HG03575 (cell line): ENCODE results near the gene GJB4.
"Not testable (repeated sequence)": the region's sequence is repeated elsewhere in the genome, so short reads cannot be mapped to it uniquely, and the experiment has no call there.

ENCODE experiments used
- ATAC-seq: cut with Tn5 transposase; IDR thresholded peaks from one replicate; pipeline ENCODE4 v1.9.1; 2021; ENCODE audit not compliant: unreplicated experiment, insufficient number of reproducible peaks, low FRiP score; ENCODE audit errors: extremely low read depth

GJB4 gene

DNA sequence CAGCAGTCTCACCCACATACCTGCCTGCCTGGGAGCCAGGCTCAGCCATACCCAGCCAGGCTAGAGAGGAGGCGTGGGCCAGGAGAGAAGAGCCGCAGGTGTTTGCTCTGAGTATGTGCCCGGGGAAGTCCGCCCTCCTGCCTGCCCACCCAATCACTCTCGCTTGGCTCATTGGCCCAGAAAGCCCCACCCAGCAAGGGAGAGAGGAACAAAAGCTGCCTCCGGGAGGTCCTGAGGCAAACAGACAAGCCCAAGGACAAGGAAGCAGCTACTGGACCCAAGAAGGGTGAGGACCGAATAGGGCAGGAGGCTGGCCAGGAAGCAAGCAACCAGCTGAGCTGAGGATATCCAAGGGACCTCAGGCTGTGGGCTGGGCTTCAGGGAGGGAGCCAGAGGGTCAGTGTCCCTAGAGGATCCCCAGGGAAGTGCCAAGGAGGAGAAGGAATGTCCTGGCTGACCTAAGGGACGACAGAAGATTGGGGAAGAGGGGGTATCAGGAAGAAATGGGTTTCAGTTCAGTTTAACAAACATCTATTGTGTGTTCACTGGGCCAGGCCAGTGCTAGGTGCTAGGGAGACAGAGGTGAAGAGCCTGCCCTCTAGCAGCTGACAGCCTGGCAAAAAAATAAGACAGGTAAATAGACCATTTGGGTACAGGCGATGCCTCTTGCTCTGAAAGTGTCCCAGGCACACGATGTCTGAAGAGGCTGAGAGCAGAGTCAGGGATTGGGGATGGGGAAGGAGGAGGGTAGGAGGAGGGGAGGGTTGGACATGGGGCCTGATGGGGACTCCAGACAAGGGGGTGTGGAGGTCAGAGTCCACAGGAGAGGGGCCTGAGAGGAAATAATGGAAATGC lies at the start of gene GJB4:
Gene GJB4 (plus strand): TSS at position 238 of the 855 bp plus-strand sequence. CDS start 1,515 bp downstream, outside the sequence.
- no peak for ATAC-seq

DNA sequence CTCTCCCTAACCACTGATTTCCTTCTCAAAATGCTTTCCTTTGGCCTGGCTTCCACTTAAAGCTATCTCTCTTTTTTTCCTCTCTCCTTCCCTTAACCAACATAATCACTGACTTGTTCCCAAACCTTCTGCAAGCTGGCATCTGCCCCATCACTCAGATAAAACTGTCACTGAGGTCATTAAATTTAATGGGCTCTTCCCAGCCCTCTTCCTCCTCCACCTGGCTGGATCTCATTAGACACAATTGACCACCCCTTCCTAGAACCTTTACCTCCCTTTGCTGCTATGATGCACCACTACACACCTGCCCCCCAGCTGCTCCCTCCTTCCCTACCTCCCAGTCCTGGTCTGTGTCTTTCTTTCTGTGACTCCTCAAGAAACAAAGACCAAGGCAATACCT lies 48.7 kb upstream of the GJB4 start:
- ATAC-seq: no peak

DNA sequence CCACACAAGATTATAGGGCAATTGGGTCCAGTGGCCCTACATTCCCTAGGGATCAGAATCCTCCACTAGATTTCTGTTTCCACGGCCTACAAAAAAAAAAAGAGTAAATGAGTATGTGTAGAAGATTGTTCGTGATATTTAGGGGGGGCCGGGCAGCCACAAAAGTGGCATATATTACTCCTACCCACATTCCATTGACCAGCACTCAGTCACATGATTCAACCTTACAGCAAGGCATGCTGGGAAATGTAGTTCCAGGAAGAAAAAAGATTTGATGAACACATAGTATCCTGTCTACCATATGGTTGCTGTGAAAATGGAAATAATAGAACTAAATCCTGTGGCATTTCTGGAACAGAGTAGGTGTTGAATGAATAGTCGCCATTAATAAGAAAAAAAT lies 48.1 kb upstream of the GJB4 start:
- no peak for ATAC-seq

DNA sequence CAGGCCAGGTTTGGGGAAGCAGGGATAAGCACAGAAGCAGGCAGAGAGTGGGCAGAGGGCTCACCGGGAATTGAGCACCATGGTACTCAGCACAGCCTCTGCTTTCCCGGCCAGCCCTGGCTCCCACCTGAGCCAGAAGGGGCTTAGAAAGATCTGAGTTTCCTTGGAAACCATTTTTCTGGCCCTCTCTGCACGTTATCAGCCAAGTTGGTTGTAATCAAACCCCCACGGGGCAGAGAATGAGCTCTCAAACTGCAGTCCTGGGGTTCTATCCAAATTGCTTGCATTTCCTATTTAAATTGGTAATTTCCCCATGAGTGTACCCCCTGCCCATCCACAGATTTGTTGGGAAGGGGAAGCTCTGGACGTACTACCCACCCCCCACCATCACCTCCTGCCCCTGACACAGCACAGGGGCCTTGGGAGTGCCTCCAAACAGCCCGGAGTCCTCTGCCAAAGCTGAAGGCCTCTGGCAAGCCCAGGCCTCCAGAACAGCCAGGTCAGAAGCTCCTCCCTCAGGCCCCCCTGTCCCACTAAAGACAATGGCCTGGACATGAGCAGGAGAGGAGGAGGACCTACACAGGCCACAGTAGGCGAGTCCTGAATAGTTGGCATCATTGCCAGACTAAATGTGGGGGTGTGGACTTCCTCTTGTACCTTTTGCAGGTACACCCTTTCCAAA lies 47.4 kb upstream of the GJB4 start:
- no peak for ATAC-seq

DNA sequence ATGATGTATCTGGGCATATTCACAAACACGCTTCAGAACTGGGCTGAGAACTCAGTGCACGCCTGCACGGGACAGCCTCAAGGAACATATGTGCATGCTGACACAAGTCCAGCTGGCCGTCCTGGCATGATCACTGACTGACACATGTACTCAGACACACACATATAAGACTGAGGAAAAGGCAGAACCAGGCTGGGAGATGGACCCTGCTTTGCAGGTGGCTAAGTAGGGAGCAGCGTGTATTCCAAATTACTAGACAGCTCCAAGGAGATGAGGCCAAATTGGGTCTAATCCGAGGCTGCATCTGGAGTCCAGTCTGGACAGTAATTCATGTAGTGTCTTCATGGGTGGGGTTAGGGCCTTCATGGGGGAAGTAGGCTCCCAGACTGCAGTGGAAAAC lies 46.1 kb upstream of the GJB4 start:
- no peak for ATAC-seq

DNA sequence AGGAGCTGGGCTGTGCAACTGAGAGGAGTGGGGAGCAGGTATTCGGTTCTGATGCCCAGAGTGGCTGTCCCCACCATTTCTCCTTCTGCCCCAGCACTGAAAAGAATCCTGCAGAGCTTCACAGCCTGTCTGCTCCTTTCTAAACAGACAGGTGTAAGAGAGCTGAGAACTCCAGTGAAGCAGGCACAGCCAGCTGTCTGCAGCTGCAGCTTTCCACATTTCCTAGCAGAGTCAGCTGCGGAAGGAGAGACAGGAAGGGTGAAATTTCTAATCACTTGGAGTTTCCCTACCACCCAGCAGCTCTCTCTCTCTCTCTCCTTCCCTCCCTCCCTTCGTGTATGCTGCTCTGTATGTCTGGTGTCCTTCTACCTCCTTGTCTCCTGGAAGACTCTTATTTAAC lies 45.2 kb upstream of the GJB4 start:
- ATAC-seq: no peak

DNA sequence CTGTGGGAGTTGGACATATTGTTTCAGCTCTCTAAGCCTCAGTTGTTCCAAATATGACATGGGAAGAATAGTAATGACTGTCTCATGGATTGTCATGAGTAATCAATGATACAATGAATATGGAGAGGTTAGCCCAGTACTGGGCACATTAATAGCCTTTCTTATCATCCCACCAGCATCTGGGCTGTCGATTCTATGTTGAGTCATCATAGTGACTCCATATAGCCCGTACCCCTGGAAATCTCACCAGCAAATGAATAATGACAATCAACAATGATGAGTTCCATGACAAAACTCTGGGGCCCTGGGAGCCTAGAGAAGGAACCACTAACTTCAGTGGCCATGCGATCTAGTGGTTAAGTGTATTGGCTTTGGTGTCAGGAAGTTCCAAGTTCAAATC lies 44.4 kb upstream of the GJB4 start:
- ATAC-seq: no peak

DNA sequence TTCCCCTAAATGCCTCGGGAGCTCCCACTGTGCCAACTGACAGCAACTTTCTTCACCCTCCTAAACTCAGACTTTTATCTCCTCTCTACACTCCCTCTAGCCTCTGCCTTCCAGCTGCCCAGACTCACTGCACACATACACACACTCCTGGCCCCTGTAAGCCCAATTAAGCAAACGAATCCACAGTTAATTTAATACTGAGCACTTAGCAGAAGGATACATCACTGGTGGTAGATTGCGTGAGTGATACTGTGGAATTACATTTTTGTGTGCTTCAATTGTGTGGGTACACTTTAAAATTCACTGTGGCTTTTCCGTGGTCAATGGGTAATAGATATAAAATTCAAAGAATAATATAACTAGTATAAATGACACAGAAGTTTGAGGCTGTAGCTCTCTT lies 38.3 kb upstream of the GJB4 start:
- ATAC-seq: no peak

DNA sequence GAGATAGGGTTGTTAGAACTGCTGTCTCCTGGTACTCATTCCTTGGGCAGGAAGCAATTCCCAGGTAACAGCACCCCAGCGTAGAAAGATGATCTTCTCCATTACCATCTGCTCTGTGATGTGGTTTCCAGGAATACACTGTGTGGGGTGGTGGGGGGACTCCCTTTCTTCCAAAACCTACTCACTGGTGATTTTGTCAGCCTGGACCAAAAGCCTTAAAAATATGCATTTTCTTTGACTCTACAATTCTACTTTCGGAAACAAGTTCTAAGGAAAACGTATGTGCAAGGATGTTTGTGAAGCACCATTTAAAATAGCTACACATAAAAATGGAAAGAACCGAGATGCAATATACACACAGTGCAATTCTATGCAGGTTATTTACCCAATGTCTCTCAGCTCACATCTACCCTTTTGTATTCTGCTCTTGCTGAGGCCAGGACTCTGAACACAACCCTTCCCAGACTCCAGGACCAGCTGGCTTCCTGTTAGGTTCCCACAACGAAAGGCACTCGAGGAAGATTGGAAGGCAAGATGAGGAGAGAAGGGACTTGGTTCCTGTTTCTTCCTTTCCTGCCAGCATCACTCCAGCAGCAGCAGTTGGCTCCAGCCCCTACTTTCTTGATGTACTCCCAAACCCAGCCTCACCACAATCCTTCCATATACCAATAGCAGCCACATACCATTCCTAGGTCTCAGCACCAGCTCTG lies 37.7 kb upstream of the GJB4 start:
- ATAC-seq: no peak

DNA sequence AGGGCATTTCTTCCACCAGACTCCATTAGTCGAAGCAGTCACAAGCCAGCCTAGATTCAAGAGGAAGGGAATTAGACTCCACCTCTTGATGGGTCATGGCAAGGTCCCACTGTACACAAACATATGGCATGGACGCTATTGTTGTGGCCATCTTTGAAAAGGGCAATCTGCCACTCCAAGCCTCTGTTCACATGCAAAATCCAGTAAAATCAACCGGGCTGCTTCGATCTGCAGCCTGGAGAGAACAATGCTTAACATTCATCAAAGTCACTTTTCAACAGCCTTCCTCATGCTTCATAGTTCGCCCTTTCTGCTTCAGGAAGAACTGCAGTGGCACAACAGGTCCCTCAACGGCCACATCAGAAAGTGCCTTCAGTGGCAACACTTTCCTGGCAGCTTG lies 32.7 kb upstream of the GJB4 start:
- ATAC-seq: no peak

DNA sequence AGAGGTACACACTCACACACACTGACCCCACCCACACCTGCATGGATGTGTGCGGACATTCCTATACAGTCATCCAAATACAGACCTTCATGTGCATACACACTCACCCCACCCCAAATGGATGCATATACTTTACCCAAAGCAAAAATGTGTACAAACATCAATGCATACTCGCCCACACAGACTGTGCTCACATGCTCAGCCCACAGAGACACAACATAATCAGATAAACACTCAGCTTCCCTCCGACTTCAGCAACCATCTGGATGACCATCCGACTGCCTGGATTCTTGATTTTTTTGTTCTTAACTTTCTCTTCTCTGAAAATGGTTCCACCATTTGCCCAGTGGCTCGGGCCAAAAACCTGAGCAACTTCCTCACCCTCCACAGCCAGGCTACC lies 29.1 kb upstream of the GJB4 start:
- ATAC-seq: no peak

DNA sequence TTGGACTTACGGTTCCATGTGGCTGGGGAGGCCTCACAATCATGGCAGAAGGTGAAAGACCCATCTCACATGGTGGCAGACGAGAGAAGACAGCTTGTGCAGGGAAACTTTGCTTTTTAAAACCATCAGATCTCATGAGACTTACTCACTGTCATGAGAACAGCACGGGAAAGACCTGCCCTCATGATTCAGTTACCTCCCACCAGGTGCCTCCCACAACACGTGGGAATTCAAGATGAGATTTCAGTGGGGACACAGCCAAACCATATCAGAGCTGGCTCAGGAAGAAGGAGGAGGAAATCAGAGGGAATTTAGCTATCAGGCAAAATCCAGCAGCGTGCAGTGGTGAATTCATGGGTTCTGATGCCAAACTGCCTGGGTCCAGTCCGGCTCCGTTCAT lies 26.7 kb upstream of the GJB4 start:
- ATAC-seq: not testable (repeated sequence)

DNA sequence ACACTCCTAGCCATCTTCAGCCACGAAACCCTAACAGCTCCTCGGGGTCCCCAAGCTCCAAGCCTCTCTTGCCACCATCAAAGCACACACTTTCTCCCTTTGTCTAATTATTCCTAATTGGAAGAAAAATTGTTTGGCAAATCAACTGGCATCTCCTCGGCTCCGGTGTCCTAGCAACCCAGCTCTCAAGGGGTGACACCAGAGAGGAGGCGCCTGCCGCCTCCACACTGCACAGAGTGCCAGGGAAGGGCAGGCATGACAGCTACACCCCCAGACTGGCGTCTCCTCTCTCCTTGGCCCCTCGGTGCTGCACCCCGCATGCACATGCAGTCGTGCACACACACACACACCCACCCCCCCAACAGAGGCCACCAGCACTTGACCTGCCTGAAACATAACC lies 22.8 kb upstream of the GJB4 start:
- ATAC-seq: no peak

DNA sequence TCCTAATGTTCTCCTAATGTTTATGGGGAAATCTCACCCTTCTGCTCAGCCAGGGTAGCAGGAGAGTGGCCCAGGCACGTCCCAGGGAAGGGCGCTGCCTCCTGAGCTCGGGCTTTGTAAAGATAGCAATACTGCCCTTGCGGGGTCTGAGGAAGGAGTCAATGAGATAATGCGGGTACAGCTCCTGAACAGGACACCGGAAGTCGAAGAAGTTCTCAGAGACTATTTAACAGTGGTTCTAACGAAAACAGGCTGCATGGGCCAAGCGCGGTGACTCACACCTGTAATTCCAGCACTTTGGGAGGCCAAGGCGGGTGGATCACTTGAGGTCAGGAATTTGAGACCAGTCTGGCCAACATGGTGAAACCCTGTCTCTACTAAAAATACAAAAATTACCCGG lies 22.3 kb upstream of the GJB4 start:
- not testable (repeated sequence) for ATAC-seq

DNA sequence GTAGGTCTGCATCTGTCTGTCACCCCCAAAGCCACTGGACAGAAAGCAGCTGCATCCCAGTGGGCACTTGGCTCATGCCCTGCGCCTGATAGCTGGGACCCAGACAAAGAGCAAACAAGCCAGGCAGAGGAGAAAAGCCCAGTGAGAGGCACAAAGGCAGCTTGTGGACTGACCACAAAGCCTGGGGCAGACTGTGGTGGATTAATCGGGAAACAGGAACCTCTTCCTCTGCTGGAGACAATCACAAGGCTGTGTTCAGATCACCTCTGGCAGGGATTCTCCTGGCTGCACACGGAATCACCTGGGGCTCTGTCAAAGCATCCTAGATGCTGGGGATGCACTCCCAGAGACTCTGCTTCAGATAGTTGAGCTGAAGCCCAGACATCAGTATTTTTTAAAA lies 19.9 kb upstream of the GJB4 start:
- ATAC-seq: no peak

DNA sequence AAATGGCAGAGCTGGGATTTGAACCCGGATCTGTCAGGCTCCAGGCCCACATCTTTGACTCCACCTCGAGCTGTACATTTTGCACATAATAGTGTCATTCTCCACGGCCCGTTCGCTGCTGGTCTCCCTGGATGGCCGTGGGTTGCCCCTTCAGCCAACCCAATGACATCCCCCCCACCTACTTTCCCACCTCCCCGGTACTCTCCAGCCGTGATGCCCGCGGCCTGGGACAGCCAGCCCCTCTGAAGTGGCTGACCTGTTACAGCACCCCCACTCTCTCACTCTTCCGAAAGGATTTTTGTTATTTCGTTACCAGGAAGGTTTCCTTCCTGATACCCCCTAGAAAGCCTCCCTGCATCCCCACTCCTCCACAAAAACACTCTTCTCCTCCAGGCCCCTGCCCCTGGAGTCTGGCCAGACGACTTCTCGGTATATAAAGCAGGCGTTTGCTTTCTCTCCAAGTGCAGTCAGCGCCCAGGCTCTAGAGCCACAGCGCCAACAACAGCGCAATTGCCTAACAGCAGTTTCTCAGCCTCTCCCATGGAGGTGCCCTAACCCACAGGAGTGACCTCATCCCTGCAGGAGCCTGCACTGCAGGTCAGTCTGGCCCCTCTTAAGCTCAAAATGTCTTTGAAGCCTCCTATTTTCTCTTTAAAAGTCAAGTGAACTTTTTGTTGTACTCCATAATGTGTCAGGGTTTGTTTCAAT lies 19.2 kb upstream of the GJB4 start:
- no peak for ATAC-seq

DNA sequence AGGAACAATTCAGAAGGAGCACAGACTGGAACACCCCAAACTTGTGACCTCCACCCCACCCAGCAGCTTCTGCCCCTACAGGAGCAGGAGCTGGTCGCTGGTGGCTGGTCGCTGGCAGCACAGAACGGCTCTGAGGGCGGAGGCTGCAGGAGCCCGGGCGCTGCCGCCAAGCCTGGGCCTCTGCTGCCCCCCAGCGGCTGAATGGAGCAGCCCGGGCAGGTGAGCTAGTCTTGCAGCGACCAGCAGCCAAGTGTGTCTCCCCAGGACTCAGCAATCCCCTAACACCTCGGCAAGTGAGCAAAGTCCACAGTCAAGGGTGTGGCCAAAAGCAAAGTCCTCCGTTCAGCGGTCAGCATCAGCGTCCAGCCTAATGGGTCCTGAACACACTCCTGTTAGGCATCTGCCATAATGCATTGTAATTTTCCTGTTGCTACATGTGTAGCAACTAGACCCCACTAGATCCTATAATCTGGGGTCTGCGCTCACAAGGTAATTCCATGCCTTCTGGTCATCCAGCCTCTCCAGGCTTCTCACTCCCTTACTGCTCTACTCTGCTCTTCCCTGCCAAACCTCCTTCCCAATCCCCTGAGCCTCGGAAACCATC lies 16.8 kb upstream of the GJB4 start:
- no peak for ATAC-seq

DNA sequence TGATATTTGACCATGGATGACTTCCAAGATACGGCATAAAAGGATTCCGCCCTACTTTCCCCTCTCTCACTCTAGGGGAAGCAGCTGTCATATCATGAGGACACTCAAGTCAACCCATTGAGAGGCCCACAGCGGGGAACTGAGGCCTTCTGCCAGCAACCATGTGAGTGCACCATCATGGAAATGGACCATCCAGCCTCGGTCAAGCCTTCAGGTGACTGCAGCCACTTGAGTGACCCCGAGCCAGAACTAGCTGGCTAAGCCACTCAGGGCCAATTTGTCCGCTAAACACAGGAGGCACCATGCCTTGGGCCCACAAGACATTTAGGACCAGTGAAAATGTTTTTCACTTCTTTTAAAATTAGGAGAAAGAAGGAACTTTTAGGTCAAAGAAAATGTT lies 15.8 kb upstream of the GJB4 start:
- ATAC-seq: no peak

DNA sequence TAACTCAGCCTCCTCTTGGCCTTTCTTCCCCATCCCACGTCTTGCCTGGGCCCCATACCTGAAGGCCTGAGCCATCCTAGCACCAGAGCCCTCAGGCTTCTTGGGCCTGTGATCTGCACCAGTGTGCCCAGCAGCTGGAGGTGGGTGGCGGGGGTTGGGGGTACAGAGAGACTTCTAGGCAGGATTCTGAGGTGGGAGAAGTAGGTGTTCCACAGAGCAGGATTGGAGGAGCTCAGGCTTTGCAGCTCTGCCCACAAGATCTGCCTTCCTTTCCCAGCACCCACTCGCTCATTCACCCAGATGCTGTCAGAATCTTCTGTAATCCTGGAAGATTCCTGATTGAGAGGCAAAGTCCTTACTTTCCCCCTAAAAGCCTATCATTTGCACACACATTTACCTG lies 14.7 kb upstream of the GJB4 start:
- no peak for ATAC-seq
